Kidney (tissue), 14 donors: ENCODE data around the gene TMEM63A. TPM values are rescaled to one million over a fixed set of nuclear protein-coding genes. Genes with fewer than 3 reads are reported as not detected.

Experiments
- DNase-seq, 5 donors: peaks; one replicate each; pipeline ENCODE4 v3.0.0-alpha.2; 2013 to 2020
- FAIRE-seq: peaks from 2 replicates; lab custom pipeline; 2012; peaks lifted over from hg19 to GRCh38; lab: Jason Lieb, UNC
- H3K27ac ChIP-seq, 2 donors: one replicate each; pipeline ENCODE4 v1.7.0; 2013; ENCODE audit warnings: low read depth in 2 of 2, low read length in 2 of 2, inconsistent platforms in 1 of 2
- H3K27me3 ChIP-seq: one replicate; pipeline ENCODE4 v1.7.1; 2013; ENCODE audit warnings: low read length, inconsistent platforms; ENCODE audit not compliant: control insufficient read depth, insufficient read depth
- H3K36me3 ChIP-seq, 3 donors: one replicate each; pipeline versions ENCODE4 v1.7.0 to v1.7.1; 2013; ENCODE audit warnings: low read length in 3 of 3, control low read depth in 1 of 3, inconsistent platforms in 1 of 3; ENCODE audit not compliant: insufficient read depth in 3 of 3, control insufficient read depth in 2 of 3
- H3K4me1 ChIP-seq, 3 donors: one replicate each; pipeline versions ENCODE4 v1.7.0 to v1.7.1; 2013; ENCODE audit warnings: low read length in 3 of 3, inconsistent platforms in 1 of 3, low read depth in 1 of 3; ENCODE audit not compliant: control insufficient read depth in 2 of 3, insufficient read depth in 2 of 3
- H3K4me3 ChIP-seq, 3 donors: one replicate each; pipeline versions ENCODE4 v1.7.0 to v1.8.1; 2013; ENCODE audit warnings: low read length in 3 of 3, control low read depth in 1 of 3, inconsistent platforms in 1 of 3
- H3K9ac ChIP-seq, 3 donors: one replicate each; pipeline versions ENCODE4 v1.7.0 to v1.7.1; 2013; ENCODE audit warnings: low read length in 3 of 3, control low read depth in 1 of 3, inconsistent platforms in 1 of 3
- H3K9me3 ChIP-seq, 3 donors: one replicate each; pipeline versions ENCODE4 v1.7.0 to v1.7.1; 2013; ENCODE audit warnings: low read length in 3 of 3, control low read depth in 1 of 3, inconsistent platforms in 1 of 3; ENCODE audit not compliant: control insufficient read depth in 2 of 3, insufficient read depth in 1 of 3
- intact Hi-C: fragments of 100-400 bp; cut with DNase I; formaldehyde crosslinking; loops from one replicate; pipeline ENCODE4 v1.11.1; 2022
- polyA plus RNA-seq: library from polyadenylated mRNA; stranded (reverse); fragments of 350-450 nt; fragmentation: Illumina TruSeq; extraction: RNeasy Lipid Tissue Mini Kit (QIAGEN cat#74804); gene quantifications from one replicate; pipeline ENCODE4 v1.2.3, GENCODE V29; 2014; ENCODE audit warnings: low read depth, low replicate concordance; ENCODE audit not compliant: insufficient read depth
- total RNA-seq: library from RNA; stranded (reverse); fragmentation: NEBNext Ultra II Directional; extraction: Animal tissue kit (Norgen Biotek cat#: 25700); gene quantifications from one replicate; pipeline ENCODE4 v1.2.1, GENCODE V29; 2021
- TF ChIP-seq, protein P1 (sequence below): IDR thresholded peaks from 3 replicates; pipeline ENCODE4 v1.5.1; 2012; ENCODE audit warnings: mild to moderate bottlenecking, moderate library complexity, borderline replicate concordance; ENCODE audit not compliant: insufficient read depth; ENCODE audit errors: extremely low read depth
- donor health status: control.
- donor health status: control.
- donor health status: control.
- donor health status: control.
- donor health status: control.
- donor health status: DM: yes; HTN: yes; CAD: no.
- donor health status: Normal renal cell carcinoma (clear cell type).

The TMEM63A gene
- total and polyA plus RNA-seq, 2 donors from 2014 or later, result 25.5 to 159 TPM

DNA sequence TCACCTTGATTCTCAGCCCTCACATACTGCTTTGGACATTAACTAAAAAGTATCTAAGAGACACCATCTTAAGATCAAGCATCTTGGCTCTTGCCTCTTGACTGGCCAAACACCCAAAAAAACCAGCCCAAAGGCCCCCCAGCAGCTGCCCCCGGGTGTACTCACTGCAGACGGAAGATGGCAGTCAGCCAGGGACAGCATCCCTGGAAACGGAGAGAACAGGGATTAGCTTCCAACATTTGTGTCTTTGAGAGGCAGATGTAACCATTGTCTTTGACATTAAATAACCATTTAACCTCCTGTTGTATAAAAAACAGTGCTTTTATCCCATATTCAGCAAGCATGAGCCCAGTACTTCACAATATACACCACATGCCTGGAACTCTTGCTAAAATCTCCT lies 11.3 kb downstream of the TMEM63A start:
- Histone ChIP-seq H3K27ac (no peak overlapping the region), H3K36me3 (peaks cover 8 to 63% (median 40%) of the 10 kb centered on the region in 3 donors), H3K4me1 (peaks cover 0 to 5% (median 0%) of the 10 kb centered on the region in 3 donors), H3K27me3 (no peaks in the 10 kb centered on the region), H3K9ac (no peak overlapping the region), H3K9me3 (no peaks in the 10 kb centered on the region), H3K4me3 (no peak overlapping the region)
- intact Hi-C loops, result no loop called here
- no peak for FAIRE-seq
- TF ChIP-seq, protein P1, sequence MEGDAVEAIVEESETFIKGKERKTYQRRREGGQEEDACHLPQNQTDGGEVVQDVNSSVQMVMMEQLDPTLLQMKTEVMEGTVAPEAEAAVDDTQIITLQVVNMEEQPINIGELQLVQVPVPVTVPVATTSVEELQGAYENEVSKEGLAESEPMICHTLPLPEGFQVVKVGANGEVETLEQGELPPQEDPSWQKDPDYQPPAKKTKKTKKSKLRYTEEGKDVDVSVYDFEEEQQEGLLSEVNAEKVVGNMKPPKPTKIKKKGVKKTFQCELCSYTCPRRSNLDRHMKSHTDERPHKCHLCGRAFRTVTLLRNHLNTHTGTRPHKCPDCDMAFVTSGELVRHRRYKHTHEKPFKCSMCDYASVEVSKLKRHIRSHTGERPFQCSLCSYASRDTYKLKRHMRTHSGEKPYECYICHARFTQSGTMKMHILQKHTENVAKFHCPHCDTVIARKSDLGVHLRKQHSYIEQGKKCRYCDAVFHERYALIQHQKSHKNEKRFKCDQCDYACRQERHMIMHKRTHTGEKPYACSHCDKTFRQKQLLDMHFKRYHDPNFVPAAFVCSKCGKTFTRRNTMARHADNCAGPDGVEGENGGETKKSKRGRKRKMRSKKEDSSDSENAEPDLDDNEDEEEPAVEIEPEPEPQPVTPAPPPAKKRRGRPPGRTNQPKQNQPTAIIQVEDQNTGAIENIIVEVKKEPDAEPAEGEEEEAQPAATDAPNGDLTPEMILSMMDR, result no peak
- peak in 1 of 5 donors; percentile 32 for DNase-seq

DNA sequence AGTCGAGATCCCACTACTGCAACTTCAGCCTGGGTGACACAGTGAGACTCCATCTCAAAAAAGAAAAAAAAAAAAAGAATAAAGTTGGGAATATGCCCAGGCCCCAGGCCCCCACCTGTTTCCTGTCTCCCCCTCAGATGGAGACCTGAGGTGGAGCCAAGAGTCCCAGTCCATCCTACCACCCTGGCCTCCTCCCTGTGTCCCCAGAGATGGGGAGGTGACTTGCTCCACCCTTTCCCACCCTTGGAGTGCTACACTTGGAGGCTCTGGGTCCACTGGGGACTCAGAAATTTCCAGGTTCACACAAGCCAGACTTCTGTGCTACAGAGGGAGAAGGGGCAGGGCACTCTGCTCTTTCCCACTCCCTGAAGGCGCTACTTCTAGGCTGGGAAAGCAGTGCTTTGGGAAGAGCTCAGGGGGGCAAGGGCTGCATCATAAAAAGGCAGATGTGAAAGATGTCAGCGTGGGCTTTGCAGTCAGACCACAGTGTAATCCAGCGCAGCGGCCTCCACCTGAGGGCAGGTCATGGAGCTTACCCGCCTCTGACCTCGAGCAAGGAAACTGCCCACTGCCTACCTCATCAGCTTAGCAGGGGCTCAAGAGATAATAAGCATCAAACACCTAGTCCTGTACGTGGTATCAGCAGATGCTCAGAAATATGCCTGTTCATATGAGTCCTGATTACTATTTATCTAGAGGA lies 13.4 kb downstream of the TMEM63A start:
- Histone ChIP-seq H3K27me3 (no peaks in the 10 kb centered on the region), H3K4me3 (no peak overlapping the region), H3K9me3 (no peaks in the 10 kb centered on the region), H3K9ac (no peak overlapping the region), H3K36me3 (peaks cover 5 to 65% (median 41%) of the 10 kb centered on the region in 3 donors), H3K27ac (no peak overlapping the region), H3K4me1 (no peaks in the 10 kb centered on the region)
- FAIRE-seq, result no peak
- TF ChIP-seq, protein P1, result no peak
- DNase-seq, result peak in 1 of 5 donors; percentile 31
- intact Hi-C loops, result no loop called here

DNA sequence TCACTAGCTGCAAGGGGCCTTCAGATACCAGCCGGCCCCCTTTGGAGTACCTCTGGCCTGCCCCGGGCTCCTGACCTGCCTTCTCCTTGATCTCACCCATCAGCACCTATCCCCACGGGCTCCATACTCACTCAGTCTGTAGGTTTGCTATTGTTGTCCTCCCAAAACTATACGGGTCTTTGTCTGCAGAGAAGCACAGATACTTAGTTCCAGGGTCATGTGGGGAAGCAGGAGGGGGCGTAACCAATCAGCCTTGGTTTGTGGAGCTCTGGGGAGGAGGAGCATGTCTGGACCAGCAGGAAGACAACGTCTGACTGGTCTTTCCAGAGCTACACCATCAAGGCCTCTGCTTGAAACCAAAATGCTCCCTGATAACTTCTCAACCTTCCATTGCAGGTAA lies 15.2 kb downstream of the TMEM63A start:
- TF ChIP-seq, protein P1, result no peak
- Histone ChIP-seq H3K9ac (no peak overlapping the region), H3K9me3 (no peaks in the 10 kb centered on the region), H3K27me3 (no peaks in the 10 kb centered on the region), H3K4me1 (no peaks in the 10 kb centered on the region), H3K36me3 (peaks cover 7 to 63% (median 44%) of the 10 kb centered on the region in 3 donors), H3K4me3 (no peak overlapping the region), H3K27ac (no peak overlapping the region)
- intact Hi-C loops, result no loop called here
- FAIRE-seq (no peak), DNase-seq (peak in 1 of 5 donors; percentile 20)
